ENCODE measurements around the gene HSH2D.
"Not testable (repeated sequence)": the region's sequence is repeated elsewhere in the genome, so short reads cannot be mapped to it uniquely, and the experiment has no call there.

DNA sequence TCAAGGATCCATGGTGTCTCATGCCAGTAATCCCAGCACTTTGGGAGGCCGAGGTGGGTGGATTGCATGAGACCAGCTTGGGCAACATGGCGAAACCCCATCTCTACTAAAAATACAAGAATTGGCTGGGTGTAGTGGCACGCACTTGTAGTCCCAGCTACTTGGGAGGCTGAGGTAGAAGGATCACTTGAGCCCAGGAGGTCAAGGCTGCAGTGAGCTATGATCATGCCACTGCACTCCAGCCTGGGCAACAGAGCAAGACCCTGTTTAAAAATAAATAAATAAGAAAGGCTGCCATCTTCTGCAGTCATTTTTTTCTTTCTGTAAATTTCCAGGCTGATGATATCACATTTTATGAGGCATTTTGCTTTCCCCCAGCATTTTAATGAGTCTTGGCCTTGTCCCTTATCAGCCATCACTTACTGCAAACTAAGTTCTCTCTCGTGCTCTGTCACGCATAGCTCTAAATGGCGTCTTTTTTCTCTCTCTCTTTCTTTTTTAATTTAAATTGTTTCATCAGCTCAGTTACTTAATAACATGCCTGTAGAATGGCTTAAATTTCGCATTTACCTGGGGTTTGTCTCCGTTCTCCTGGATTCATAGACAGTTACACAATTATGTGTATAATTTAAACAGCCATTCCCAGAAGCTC is 44.0 kb upstream of the HSH2D start:
- TF ChIP-seq POLR2A (IDR thresholded peaks at IDR 0.05), result not testable (repeated sequence)
- TF ChIP-seq, protein P1, sequence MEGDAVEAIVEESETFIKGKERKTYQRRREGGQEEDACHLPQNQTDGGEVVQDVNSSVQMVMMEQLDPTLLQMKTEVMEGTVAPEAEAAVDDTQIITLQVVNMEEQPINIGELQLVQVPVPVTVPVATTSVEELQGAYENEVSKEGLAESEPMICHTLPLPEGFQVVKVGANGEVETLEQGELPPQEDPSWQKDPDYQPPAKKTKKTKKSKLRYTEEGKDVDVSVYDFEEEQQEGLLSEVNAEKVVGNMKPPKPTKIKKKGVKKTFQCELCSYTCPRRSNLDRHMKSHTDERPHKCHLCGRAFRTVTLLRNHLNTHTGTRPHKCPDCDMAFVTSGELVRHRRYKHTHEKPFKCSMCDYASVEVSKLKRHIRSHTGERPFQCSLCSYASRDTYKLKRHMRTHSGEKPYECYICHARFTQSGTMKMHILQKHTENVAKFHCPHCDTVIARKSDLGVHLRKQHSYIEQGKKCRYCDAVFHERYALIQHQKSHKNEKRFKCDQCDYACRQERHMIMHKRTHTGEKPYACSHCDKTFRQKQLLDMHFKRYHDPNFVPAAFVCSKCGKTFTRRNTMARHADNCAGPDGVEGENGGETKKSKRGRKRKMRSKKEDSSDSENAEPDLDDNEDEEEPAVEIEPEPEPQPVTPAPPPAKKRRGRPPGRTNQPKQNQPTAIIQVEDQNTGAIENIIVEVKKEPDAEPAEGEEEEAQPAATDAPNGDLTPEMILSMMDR (IDR thresholded peaks at IDR 0.05), result not testable (repeated sequence)
